ENCODE results near the gene SLC22A4.

DNA sequence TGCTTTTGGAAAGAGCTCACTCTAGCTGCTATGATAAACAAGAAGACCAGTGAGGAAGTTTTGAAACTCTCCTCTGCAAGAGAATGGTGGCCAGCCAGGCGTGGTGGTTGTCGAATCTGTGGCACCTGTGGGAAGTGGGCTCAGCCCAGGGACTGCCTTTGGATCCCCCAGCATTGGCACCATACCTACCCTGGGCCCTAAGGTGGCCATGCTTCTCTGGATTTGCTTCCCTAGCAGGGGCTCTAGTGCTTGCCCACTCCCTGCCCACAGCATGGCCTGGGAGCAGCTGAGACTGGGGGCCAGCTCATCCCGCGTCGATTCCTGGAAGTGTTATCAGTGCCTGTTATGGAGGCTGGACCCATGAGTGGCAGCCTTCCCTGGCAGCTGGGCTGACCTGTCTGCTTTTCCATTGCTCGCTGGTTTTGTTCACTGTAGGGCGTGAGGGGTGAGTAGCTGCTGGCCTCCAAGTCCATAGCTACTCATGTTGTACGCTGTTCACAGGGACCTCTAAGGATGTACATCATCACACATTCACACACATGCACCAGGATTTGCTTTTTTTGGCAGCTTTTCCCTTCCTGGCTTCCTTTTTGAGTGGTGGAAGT lies 2.3 kb downstream of the SLC22A4 start:
- TF ChIP-seq, protein P1, sequence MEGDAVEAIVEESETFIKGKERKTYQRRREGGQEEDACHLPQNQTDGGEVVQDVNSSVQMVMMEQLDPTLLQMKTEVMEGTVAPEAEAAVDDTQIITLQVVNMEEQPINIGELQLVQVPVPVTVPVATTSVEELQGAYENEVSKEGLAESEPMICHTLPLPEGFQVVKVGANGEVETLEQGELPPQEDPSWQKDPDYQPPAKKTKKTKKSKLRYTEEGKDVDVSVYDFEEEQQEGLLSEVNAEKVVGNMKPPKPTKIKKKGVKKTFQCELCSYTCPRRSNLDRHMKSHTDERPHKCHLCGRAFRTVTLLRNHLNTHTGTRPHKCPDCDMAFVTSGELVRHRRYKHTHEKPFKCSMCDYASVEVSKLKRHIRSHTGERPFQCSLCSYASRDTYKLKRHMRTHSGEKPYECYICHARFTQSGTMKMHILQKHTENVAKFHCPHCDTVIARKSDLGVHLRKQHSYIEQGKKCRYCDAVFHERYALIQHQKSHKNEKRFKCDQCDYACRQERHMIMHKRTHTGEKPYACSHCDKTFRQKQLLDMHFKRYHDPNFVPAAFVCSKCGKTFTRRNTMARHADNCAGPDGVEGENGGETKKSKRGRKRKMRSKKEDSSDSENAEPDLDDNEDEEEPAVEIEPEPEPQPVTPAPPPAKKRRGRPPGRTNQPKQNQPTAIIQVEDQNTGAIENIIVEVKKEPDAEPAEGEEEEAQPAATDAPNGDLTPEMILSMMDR (IDR thresholded peaks at IDR 0.05): no peak
- TF ChIP-seq, protein P2, sequence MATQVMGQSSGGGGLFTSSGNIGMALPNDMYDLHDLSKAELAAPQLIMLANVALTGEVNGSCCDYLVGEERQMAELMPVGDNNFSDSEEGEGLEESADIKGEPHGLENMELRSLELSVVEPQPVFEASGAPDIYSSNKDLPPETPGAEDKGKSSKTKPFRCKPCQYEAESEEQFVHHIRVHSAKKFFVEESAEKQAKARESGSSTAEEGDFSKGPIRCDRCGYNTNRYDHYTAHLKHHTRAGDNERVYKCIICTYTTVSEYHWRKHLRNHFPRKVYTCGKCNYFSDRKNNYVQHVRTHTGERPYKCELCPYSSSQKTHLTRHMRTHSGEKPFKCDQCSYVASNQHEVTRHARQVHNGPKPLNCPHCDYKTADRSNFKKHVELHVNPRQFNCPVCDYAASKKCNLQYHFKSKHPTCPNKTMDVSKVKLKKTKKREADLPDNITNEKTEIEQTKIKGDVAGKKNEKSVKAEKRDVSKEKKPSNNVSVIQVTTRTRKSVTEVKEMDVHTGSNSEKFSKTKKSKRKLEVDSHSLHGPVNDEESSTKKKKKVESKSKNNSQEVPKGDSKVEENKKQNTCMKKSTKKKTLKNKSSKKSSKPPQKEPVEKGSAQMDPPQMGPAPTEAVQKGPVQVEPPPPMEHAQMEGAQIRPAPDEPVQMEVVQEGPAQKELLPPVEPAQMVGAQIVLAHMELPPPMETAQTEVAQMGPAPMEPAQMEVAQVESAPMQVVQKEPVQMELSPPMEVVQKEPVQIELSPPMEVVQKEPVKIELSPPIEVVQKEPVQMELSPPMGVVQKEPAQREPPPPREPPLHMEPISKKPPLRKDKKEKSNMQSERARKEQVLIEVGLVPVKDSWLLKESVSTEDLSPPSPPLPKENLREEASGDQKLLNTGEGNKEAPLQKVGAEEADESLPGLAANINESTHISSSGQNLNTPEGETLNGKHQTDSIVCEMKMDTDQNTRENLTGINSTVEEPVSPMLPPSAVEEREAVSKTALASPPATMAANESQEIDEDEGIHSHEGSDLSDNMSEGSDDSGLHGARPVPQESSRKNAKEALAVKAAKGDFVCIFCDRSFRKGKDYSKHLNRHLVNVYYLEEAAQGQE (IDR thresholded peaks at IDR 0.05): no peak
- TF ChIP-seq, protein P3, sequence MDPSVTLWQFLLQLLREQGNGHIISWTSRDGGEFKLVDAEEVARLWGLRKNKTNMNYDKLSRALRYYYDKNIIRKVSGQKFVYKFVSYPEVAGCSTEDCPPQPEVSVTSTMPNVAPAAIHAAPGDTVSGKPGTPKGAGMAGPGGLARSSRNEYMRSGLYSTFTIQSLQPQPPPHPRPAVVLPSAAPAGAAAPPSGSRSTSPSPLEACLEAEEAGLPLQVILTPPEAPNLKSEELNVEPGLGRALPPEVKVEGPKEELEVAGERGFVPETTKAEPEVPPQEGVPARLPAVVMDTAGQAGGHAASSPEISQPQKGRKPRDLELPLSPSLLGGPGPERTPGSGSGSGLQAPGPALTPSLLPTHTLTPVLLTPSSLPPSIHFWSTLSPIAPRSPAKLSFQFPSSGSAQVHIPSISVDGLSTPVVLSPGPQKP (IDR thresholded peaks at IDR 0.05; ENCODE audit: low read depth, low read length): no peak
- TF ChIP-seq NR3C1 (IDR thresholded peaks at IDR 0.05) (no peak), RFX5 (IDR thresholded peaks at IDR 0.05) (no peak), ESRRA (IDR thresholded peaks at IDR 0.05; ENCODE audit: borderline replicate concordance, low read length) (no peak), POLR2A (IDR thresholded peaks at IDR 0.05; ENCODE audit: low read length) (no peak), HOXA7 (CRISPR knock-in tag; IDR thresholded peaks at IDR 0.05) (no peak), JUN (IDR thresholded peaks at IDR 0.05) (no peak), RAD21 (conservative IDR thresholded peaks at IDR 0.05 in 1 of 2, IDR thresholded peaks at IDR 0.05 in 1 of 2) (no peak)
- TF ChIP-seq, protein P4, sequence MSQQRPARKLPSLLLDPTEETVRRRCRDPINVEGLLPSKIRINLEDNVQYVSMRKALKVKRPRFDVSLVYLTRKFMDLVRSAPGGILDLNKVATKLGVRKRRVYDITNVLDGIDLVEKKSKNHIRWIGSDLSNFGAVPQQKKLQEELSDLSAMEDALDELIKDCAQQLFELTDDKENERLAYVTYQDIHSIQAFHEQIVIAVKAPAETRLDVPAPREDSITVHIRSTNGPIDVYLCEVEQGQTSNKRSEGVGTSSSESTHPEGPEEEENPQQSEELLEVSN (IDR thresholded peaks at IDR 0.05; ENCODE audit: borderline replicate concordance, low read depth): no peak

Data from A549 (cell line).